Measurements from ENCODE around the gene CLMN.
"Not testable (repeated sequence)": the region's sequence is repeated elsewhere in the genome, so short reads cannot be mapped to it uniquely, and the experiment has no call there.

Gene CLMN

GRCh38 chr14:95300697-95301526 lies 18.8 kb downstream of the CLMN start:
- no peak for DNase-seq

GRCh38 chr14:95300002-95300696 lies 19.6 kb downstream of the CLMN start:
- no peak for DNase-seq

DNA sequence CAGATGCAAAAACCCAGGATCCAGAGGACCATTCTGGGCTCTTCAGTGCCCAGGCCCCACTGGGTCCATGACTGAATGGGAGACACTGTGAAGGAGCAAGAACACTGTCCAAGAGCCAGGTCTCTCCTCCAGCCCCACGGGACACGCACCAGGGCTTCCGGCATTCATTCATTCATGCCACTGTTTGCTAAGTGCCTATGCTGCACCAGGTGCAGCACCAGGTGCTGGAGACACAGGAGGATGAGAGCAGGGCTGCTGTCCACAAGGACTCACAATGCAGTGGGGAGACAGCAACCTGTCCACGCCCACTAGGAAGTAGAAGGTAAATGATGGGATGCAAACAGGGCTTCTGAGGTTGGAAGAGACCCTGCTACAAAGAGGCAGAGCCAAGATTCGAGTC lies 20.4 kb downstream of the CLMN start:
- no peak for DNase-seq

DNA sequence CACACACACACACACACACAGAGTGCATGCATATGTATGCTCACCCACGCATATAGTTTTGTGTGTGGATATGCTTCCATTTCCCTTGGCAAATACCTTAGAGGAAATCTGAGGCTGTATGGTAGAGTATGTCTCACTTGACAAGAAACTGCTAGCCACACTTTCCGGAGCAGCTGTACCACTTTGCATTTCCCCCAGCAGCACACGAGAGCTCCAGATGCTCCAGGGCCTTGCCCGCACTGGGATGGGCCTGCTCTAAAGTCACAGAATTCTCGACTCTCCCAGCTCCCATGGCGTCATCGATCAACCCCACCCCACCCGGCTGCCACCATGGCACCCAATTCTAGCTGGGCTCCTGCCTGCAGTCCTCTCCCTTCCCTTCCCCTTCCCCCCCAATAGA lies 21.9 kb downstream of the CLMN start:
- no peak for DNase-seq

GRCh38 chr14:95296966-95297365 lies 22.7 kb downstream of the CLMN start:
- no peak for DNase-seq

DNA sequence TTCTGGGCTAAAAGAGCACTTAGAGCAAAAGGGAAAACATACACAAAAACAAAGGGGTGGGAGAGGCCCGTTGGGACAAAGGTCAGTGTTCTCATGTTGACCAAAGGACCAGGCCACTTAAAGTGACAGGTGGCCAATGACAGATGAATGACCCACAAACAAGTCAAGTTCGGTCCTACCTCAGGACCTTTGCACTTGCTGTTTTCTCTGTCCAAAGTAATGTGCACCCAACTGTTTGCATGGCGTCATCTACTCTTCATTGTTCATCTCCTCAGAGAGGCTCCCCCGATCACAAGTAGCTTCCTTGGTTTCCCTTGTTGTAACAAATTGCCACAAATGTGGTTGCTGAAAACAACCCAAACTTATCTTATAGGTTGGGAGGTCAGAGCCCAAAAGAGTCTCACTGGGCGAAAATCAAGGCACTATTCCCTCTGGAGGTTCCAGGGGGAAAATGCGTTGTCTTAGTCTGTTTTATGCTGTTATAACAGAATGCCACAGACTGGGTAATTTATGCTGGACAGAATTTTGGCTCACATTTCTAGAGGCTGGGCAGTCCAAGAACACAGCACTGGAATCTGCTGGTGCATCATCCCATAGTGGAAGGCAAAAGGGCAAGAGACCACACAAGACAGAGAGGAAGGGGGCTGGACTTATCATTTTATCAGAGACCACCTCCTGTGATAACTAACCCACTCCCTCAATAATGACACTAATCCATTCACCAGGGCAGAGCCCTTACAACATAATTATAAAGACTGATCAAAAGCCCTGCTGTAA lies 23.9 kb downstream of the CLMN start:
- DNase-seq, result no peak

DNA sequence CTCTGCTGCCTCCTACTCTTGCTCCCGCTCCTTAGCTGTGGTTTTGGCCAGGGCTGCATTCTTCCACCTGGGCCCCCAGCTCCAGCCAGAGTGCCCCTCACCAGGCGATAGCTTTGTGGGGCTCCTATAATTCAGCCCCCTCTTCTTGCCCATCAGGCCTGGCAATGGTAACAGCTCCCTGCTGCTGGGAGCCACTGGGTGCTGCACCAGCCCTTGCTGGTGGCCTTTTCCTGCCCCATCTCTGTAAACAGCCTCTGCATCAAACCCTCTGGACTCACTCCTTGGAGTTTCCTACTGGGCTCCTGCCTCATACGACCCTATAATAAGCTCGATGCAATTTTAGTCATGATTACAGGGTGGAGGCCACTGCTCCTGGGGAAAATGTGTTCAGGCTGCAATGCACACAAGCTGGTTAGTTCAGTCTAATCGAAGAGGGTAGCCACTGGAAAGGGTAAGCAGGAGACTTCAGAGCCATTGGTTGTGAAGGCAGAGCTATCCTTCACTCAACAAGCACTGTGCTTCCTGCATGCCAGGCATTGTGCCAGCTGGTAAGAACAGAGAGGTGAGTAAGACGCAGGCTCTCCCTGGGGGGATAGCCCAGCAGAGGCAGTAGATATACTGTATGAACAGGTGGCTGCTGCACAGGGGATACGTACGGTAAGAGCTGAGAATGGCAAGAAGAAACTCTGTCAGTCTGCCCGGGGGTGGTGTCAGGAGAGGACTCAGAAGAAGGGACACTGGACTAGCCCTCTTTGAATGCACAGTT lies 24.7 kb downstream of the CLMN start:
- no peak for DNase-seq

GRCh38 chr14:95294320-95294719 lies 25.4 kb downstream of the CLMN start:
- DNase-seq, result no peak

- no peak for DNase-seq
These were observed 26.3 kb downstream of the CLMN start for GRCh38 chr14:95293449-95293848.

- DNase-seq, result no peak
These were observed 26.9 kb downstream of the CLMN start for GRCh38 chr14:95292660-95293425.

- no peak for DNase-seq
These were observed 27.7 kb downstream of the CLMN start for GRCh38 chr14:95291859-95292542.

- no peak for DNase-seq
These were observed 28.8 kb downstream of the CLMN start for GRCh38 chr14:95290871-95291431.

GRCh38 chr14:95290021-95290420 lies 29.7 kb downstream of the CLMN start:
- DNase-seq, result no peak

- no peak for DNase-seq
These were observed 30.2 kb downstream of the CLMN start for GRCh38 chr14:95289323-95290010.

GRCh38 chr14:95288672-95289322 lies 30.9 kb downstream of the CLMN start:
- DNase-seq, result no peak

DNA sequence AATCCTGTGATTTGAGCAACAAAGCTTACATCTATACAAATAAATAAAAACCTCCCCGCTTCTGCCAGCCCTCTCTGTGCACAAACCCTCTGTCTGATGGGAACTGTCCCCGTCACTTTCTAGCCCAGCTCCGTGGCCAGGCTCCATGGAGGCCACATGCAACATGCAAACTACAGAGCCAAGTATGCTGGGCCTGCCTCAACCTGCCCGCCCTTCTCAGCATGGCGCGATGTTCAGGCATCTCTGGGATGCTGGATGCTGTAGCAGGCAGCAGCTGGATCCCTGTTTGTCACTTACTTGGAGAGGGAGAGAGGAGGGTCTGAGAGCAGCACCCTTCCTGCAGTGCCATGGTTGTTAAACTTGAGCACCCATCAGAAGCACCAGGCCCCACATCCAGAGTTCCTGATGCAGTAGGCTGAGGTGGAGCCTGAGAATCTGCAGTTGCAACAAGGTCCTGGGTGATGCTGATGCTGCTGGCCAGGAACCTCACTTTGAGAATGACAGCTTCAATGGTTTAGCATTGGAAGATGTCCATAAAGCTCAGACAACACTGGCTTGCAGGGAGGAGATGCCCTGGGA lies 32.4 kb downstream of the CLMN start:
- DNase-seq, result no peak

DNA sequence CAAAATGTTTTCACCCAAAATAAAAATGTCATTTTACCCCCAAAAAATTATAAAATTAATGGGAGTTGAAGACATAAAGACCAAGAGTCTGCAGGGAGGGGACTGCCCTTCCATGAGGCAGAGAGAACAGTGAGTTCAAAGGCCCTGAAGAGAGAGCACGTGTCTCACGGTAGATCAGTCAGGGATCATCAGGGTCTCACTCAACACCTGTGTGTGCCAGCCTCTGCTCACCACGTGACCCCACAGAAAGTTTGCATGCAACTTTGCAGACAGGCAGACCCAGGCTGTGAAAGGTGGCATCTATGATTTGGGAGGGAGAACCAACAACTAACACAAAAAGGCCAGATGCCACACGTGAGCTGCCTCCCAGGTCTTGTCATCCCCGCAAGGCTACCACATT lies 33.1 kb downstream of the CLMN start:
- no peak for DNase-seq

DNA sequence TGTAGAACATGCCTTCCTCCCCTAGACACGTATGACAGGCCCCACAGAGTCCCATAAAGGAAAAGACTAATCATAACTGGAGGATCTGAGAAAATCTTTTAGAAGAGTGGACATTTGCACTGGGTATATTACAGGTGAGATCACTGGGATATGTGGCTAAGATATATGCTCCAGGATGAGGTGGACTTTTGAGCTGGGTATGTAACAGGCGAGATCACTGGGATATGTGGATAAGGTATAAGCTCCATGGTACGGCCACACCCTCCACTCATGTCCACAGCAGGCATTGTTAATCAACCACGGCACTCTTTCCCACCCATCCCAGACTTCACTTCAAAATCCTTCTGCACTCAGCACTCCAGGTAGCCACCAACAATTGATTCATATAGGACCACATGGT lies 34.1 kb downstream of the CLMN start:
- no peak for DNase-seq

DNA sequence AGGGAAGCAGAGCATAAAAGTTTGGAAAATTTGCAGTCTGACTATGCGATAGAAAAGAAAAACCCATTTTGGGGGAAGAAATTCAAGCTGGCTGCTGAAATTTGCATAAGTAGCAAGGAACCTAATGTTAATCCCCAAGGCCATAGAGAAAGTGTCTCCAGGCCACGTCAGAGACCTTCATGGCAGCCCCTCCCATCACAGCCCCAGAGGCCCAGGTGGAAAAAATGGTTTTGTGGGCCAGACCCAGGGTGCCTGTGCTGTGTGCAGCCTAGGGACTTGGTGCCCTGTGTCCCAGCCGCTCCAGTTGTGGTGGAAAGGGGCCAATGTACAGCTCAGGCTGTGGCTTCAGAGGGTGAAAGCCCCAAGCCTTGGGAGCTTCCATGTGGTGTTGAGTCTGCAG lies 35.9 kb downstream of the CLMN start:
- DNase-seq, result not testable (repeated sequence)

- not testable (repeated sequence) for DNase-seq
These were observed 36.7 kb downstream of the CLMN start for GRCh38 chr14:95282986-95283380.
